ENCODE measurements around the gene CRIM1.

Gene CRIM1

DNA sequence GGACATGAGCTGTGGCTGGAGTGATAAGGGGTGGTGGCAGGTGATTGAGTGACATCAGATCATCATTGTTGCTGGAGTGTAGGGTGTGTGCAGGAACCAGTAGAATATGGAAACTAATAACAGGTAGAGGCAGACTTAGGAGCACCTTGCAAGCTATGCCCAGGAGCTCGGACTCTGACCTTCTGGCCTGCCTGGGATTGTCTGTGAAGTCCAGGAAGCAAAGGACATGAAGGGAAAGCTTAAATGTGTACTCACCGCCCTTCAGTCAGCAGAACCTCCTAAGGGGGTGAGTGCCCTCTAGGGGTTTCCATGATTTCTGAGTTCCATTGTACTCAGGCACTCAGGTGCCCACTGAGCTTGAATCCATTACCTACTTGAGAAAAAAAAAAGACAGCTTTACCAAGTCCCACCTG lies 104.2 kb downstream of the CRIM1 start:
- DNase-seq: no peak

DNA sequence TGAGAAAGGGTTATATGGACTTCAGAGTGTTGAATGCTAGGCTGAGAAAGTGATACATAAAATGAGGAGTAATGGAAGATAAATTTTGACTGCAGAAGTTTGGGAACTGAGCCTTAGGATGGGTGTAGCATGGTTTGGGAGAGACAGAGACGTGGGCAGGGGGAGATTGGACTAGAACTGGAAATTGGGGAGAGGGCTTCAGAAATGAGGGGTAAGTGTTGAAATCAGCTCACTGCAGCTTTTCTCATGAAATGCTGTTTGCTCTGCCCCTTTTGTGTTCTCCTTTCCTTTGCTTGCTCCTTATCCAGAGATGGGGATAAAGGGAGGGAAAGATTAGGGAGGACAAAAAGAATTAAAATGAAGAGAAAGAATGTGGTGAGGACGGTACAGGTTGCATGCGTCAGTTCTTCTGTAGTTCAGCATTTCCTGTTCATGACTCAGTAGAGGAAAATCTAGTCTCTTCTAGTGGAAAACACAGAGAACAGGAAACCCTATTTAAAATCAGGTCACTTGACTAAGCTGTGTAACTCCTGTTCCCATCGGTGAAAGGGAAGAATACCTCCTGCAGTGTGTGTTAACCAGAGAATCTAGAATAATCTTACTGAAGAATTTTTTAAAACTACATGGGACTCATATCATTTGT lies 105.6 kb downstream of the CRIM1 start:
- DNase-seq: no peak

DNA sequence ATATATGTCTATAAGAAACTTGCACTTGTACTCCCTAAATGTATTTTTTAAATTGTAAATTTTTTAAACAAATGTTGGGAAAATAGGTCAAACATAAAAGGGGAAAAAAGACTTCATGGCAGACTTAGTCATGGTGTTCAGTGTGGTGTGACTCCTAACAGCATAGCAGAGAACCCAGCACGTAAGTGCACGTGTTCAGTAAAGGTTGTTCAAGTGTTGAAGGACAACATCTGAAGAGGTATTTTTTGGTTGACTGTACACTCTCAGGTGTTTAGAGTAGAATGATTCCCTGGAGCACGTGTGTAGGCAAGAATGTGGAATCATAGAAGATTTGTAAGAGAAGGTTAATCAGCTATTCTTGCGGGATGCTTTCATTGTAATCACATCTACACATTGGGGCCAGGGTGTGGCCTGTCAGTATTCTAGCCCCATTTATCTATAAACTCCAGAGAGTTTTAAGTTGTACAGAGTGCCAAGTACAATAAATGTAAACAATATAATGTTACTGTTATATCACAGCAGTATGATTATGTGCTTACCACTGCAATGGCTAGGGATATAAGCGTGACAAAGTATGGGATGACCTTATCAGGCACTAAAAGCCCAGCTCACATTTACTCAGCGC lies 106.8 kb downstream of the CRIM1 start:
- DNase-seq: no peak

DNA sequence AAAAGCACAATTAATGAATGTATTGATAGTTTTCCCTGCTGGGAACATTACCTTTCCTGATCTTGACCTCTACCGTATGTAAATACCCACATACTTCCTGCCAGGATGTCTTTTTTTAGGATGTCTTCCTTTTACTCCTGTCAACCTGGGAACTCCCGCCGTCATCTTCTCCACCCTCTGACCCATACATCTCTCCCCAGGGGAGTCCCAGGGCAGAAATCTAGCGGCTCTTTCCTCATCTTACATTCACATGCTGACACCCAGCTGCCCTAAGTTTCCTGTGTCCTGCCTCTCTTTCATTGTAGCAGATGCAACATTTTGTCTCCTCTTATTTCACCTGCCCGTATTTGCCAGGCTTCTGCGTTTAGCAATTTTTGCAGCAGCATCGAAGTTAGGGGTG lies 107.8 kb downstream of the CRIM1 start:
- DNase-seq: no peak

DNA sequence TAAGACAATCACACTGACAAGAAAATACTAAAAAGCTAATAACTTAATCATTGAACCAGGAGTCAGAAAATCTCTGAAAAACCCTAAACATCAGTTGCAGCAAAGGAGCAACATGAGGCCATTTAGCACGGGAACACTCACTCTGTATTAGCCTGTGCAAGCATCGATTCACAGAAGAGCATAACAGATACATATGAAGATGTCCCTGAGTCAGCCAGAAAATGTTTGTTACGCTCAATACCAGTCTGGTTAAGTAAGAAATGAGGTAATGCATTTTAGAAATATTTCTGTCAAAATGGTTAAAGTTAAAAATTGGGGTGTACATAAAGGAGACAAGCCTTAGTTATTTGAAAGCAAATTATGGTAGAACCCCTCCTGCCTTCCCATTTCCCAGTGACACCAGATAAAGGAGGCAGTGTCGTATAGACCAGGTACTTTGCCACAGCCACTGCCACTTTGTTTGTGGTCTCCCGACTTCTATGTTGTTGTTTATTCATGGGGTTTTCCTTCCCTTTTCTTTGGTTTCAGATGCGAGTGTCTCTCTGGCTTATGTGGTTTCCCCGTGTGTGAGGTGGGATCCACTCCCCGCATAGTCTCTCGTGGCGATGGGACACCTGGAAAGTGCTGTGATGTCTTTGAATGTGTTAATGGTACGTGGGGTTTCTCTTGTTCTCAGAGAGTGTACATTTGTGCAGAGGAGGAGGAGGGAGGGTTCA lies 108.6 kb downstream of the CRIM1 start:
- no peak for DNase-seq

DNA sequence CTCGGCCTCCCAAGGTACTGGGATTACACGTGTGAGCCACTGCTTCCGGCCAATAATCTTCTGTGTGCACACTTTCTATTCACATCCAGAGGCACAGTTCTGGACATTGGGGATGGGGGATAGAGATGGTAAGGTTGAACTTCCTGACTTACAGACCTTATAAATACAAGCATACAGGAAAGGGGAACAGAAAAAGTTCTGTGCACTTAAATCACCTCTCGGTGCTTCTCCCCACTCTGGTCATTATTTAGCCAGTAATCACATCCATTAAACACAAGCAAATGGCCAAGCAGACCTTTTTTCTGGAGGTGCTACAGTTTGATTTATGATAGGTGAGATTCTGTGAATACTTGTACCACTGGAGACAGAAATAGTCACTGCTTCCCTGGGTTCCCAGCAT lies 110.6 kb downstream of the CRIM1 start:
- no peak for DNase-seq

DNA sequence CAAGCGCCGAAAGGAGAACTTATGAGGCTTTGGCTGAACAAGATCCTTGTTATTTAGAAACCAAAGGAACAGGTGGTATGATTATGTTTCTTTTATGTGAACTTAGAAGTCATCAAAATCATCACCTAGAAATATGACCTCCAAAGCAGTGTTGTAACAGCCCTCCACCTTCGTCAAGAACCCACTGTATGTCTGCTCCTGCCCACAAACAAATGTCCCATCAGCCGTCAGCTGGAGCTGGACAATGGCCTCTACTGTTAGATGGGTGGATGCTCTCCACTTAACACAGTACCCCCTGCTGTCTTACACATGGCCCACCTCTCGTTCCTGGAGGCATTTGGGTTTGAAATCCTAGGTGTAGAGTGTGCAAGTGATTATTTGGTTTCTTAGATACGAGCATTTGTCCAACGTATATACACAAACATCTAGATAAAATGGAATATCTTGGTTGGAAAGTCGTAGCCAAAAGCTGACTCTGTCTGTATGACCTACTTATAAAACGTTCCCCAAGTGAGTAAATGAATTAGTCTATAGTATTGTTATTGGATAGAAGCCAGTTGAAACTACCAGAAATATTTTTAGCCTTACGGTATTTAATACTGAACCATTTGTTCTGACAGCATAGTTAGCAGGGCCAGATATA lies 113.0 kb downstream of the CRIM1 start:
- DNase-seq: no peak

DNA sequence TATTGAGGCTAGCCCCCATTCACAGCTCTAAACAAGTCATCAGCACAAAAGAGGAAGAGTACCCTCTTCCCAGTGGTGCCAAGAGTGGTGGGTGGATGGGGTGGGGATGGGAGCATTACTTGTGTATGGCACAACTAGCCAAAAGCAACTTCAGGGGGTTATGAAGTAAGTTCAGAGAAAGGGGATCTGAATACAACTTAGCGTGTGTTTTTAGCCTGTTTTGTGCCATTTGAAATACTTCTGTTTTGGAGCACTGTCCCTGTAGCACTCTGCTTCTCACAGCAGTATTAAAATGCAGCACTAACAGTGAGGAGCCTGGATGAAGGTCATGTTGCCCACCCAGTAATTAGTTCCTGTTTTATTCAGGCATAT lies 113.5 kb downstream of the CRIM1 start:
- no peak for DNase-seq

DNA sequence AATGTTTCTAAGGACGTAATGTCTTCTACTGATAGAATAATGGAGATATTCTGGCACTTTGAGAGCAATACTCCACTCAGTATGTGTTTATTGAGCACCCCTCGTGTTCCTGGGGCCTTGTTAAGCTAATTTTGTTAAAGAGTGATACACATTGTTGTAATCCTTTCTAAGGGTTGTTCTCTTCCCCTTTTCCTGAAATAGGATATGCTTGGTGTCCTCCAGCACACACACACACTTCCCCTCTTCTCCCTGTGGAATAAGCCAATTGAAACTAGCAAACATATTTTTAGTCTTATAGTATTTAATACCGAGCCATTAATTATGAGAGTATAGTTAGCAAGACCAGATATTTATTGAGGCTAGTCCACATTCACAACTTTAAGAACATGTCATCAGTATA lies 114.1 kb downstream of the CRIM1 start:
- DNase-seq: no peak

DNA sequence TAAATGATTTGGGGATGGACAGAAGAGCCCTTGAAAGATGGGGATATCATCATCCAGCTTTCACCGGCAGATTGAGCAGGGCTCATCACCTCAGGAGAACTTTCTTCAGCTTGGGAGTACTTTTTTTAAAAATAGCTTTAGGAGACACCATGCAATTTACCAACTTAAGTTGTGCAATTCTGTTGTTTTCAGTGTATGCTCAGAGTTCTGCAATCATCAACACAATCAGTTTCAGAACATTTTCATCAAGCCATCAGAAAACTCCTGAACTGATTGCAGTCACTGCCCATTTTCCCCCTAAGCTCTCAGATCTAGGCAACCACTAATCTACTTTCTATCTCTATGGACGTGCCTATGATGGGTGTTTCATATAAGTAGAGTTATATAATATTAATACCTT lies 117.7 kb downstream of the CRIM1 start:
- DNase-seq: no peak

DNA sequence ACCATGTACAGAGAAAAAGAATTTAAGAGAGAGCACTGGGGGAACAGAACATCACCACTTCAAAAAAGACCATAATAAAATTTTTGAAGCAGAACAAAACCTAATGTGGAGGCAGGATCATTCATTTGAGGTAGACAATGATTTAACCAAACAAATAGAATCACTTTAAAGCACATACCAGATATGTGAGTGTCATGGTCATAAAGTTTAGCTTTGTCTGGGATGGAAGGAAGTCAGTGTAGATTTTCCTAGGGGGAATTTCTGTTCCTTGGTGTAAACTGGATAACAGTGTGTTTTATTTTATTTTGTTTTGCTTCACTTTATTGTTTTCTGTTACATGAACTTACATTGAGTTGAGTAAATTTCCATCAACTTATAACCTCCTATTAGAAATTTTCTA lies 120.8 kb downstream of the CRIM1 start:
- DNase-seq: no peak

DNA sequence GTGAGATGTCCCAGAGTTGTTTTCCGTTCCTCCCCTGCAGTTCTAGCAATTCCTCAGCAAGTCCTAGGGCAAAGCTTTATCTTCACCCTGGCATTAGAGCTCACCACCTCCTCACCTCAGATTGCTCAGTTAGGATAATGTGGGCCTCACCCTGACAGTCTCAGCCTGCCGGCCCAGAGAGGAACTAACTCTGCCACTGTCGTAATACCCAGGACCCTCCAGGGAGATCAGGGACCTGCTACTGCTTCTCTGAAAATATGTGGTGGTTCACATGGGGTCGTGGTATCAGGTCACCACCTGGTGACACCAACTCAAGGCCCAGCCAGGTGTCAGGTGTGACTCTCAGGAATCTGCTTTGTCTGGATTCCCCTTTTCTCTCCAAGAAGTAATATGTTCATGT lies 121.7 kb downstream of the CRIM1 start:
- no peak for DNase-seq

DNA sequence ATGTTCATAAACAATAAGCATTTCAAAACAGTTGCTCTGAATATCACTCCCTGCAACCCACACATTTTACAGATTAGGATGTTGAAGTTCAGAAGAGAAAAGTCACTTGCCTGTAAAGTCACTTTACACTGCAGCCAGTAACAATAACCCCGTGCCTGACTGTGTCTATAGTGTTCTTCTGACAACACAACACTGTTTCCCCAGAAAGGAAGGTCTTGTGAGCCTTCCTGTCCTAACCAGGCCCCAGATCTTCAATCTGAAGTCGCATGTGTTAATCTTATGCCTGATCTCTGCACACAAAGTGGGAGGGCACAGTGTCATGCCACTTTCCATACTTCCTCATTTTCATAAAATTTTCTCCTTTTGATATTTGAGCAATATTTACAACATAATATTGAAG lies 122.2 kb downstream of the CRIM1 start:
- DNase-seq: no peak

DNA sequence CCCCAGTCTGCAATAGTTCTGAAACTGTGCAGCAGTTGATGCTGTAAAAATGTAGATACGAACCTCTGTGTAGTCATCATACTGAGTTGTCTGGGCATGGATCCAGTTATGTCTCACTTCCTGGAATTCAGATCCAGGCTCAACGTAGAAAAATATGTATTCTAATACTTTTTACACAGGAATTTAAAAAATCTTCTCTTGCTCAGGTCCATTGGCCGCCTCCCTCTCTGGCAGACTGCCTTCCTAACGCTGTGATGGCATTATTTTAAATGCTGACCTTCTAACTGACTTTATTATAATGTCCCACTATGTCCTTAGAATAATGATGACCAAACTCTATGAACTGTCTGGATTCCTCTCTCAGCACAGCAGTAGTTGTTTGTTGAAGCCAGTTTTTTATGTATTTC lies 122.8 kb downstream of the CRIM1 start:
- DNase-seq: no peak

DNA sequence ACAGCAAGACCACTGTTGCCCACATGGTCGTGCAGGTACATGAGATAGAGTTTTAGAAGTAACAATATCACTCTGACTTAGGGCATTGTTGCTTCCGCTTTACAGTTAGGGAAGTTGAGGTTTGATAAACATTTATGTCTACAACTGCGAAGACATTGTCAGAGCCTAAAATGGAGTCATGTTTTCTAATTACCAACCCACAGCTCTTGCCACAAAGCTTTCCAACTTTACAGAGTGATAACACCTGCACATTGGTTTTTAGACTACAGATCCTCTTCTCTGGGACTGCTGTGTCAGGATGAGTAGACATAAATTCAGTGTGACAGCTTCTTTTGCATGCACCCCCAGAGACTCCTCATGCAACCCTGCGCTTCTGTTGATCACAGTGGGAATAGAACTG lies 123.4 kb downstream of the CRIM1 start:
- no peak for DNase-seq

DNA sequence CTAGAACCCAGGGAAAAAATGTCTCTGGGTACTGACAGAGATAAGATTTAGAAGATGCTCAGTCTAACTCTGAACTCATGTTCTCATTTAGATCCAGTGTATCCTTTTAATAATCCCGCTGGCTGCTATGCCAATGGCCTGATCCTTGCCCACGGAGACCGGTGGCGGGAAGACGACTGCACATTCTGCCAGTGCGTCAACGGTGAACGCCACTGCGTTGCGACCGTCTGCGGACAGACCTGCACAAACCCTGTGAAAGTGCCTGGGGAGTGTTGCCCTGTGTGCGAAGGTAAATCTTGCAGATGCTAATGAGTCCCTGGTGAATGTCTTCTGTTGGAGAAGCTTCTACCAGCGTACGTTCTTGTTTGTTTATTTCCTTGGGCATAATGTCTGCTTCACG lies 123.8 kb downstream of the CRIM1 start:
- DNase-seq: no peak

DNA sequence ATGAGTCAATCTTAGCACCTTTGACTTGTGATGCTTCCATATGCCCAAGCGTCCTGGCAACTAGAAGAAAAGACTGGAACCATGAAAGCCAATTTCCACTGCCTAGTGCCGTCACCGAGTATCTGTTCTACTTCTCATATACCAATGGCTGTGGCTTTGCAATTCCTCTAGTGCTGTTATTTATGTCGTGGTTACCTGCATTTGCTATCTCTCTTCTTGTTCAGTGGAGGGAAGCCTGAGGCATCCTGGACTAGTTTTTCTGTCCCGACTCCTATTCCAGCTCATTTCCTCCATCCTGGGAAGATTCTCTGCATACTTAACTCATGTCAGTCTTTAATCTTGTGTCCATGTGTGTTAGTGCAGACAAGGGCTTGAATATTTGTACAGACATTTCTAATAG lies 124.5 kb downstream of the CRIM1 start:
- no peak for DNase-seq

DNA sequence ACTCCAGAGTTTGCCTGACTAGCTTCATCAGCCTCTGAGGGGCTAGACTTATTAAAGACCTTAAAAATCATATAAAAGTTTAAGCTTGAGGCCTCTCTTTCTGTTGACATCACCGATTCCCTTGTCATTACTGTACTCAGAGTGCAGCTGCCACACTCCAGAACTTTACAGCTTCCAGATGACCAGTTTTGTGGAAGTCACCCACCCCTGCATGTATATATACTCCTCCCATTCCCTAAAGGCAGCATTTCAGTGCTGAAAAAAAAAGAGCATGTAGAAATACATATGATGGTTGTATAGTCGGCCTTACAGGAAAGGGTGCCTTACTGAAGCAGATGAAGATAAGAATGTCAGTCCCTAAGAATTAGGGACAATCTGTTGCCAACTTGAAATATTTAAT lies 125.1 kb downstream of the CRIM1 start:
- no peak for DNase-seq

DNA sequence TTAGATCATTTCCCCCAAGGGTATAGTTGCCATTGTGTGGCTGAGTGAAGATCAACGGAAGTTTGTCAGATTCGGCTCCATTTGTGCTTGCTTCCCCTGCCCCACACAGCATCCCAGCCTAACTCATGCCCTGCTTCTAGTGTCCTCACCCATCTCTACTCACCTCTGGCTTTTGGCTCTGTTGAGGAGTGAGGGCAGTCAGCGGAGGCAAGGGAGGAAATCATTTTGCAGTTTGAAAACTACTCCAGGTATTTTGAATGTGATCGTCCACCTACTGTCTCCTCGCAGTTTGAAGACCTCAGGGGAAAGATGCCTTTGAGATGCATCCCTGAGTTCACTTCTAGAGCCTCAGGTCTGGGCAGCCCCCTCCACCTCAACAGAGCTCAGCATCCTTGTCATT lies 126.1 kb downstream of the CRIM1 start:
- no peak for DNase-seq

DNA sequence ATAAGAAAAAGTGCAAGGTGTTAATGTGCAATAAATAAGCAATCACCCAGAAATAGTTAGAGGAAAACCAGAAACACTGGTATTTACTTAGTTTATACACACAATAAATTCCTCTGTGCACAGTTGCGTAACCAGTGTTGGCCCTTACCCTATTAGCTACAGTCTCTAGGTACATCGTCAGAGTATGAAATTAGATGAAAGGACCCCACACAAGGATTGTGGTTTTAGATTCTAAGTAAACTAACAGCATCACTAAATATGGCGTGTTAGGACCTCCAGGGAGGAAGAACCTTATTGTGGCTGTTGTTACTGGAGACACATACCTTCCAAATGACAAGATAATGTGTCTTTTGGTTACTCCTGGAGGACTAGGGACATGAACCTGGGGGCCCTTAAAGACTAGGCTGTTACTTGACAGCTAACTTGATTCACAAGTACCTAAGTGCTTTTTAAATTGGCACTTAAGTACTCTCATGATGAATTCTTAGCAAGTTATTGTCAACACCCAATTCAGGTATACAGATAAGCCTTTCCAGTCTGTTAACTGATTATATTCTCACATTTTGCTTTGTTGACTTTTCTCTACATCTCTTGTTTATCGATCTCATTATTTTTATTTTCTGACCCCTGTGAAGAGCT lies 127.1 kb downstream of the CRIM1 start:
- DNase-seq: no peak

DNA sequence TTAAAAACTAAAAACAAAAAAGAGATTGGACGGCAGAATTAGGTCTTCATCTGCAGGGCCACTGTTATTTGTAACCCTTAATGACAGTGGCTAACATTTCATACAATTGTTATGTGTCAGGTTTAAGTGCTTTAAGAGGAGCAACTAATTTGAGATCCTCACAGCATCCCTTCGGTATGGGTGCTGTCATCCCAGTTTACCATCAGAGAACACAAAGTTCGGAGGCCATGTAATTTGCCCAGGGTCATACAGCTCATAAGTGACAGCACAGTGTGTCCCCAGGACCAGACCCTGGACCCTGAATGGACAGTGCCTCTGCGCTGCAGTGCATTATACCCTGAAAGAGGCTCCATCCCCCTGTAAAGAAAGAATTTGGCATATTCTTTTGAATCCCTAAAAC lies 127.7 kb downstream of the CRIM1 start:
- DNase-seq: no peak

DNA sequence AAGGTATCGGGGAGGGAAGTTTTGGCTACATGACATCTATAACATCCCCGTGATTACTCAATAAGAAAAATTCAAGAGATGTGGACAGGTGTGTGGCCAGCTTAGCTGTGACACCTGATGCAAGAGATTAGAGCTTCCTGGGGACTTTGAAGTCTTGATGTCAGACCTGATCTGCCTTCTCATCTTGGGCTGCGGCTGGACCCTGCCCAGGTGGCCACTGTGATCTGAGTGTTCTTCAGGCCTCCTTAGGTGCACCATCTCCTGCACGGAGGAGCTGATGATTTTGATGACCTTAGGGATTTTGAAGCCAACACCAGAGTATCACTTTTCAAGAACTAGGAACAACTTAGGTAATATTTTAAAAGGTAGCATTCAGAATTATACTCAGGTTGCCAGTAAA lies 128.9 kb downstream of the CRIM1 start:
- DNase-seq: no peak

DNA sequence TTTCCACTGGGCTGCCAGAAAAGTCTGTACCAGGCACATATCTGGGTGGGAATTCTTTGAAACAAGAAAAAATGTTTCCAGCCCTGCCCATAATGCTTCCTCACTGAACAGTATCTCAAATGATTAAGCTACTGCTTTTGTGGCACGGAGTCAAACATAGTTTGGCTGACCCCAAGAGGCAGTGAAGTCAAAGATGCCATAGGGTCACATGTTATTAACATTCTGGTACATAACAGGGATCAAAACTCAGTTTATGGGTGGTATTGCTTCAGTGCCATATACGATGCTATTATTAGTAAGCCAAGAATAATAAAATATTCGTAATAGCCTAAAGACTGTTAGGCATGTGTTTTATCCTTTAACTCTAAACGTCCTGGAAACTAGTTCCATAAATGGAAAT lies 129.9 kb downstream of the CRIM1 start:
- no peak for DNase-seq

All from effector CD8-positive, alpha-beta T cell (primary cell).